OCI-LY7 (cell line): ENCODE results near the gene OR10A6.

ENCODE experiments used
- CTCF ChIP-seq: fragments of 200-600 bp; sonication (generic); conservative IDR thresholded peaks from 2 replicates; pipeline ENCODE4 v1.5.1; 2014; ENCODE audit warnings: mild to moderate bottlenecking, antibody characterized with exemption, low read length, moderate library complexity, mixed read lengths
- EZH2phosphoT487 ChIP-seq: fragments of 200-600 bp; sonication (generic); IDR thresholded peaks from 2 replicates; pipeline ENCODE4 v1.6.1; 2018; ENCODE audit warnings: low read depth, borderline replicate concordance, mild to moderate bottlenecking, mixed run types, antibody characterized with exemption, low read length, moderate library complexity, mixed read lengths

GRCh38 chr11:7965386-7965785, 34.3 kb upstream of the OR10A6 start, which contains the start of gene NLRP10:
- TF ChIP-seq EZH2phosphoT487 (no peak), CTCF (no peak)
